ENCODE measurements around the gene GIMAP5. TPM values are rescaled to one million over a fixed set of nuclear protein-coding genes. Genes with fewer than 3 reads are reported as not detected.

Gene GIMAP5
- total and polyA plus RNA-seq, 4 donors = 1.5 to 20.1 (median 5.8) TPM

- Histone ChIP-seq H3K4me3 (ENCODE audit: low read depth, low read length) (no peak overlapping the region), H3K4me1 (ENCODE audit: control insufficient read depth, insufficient read depth, low read length) (peaks cover 10% of the 10 kb centered on the region), H3K27ac (ENCODE audit: low read depth, low read length) (no peak overlapping the region), H3K27me3 (ENCODE audit: control insufficient read depth, insufficient read depth, low read length) (no peaks in the 10 kb centered on the region), H3K9me3 (ENCODE audit: control insufficient read depth, insufficient read depth, low read length) (no peaks in the 10 kb centered on the region), H3K36me3 (ENCODE audit: control insufficient read depth, insufficient read depth, low read length) (peaks cover 5% of the 10 kb centered on the region)
- WGBS (ENCODE audit: insufficient coverage) = no CpG with 5 or more reads among the region's 4 CpGs
- no peak for DNase-seq (ENCODE audit: low read depth in 4 of 6, low spot score in 6 of 6)
Observed at GRCh38 chr7:150719436-150719835, 17.8 kb upstream of the GIMAP5 start.

DNA sequence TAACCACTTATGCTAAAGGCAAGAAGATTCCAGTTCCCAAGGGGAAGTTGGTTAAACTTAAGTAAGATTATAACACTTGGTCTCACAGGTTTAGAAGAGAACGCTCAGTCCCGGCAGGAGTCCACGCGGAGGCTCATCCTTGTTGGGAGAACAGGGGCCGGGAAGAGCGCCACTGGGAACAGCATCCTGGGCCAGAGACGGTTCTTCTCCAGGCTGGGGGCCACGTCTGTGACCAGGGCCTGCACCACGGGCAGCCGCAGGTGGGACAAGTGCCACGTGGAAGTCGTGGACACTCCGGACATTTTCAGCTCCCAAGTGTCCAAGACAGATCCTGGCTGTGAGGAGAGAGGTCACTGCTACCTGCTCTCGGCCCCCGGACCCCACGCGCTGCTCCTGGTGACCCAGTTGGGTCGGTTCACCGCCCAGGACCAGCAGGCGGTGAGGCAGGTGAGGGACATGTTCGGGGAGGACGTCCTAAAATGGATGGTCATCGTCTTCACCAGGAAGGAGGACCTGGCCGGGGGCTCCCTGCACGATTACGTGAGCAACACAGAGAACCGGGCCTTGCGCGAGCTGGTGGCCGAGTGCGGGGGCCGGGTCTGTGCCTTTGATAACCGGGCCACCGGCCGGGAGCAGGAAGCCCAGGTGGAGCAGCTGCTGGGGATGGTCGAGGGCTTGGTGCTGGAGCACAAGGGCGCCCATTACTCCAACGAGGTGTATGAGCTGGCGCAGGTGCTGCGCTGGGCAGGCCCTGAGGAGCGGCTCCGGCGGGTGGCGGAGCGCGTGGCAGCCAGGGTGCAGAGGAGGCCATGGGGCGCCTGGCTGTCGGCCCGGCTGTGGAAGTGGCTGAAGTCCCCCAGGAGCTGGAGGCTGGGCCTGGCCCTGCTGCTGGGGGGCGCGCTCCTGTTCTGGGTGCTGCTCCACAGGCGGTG is 17.0 kb upstream of the GIMAP5 start:
- WGBS (ENCODE audit: insufficient coverage) = 93% methylated on average over 52 of the region's 52 CpGs
- DNase-seq (ENCODE audit: low read depth in 4 of 6, low spot score in 6 of 6) = no peak
- H3K27me3 ChIP-seq (ENCODE audit: control insufficient read depth, insufficient read depth, low read length) = no peaks in the 10 kb centered on the region
- peaks cover 10% of the 10 kb centered on the region for H3K4me1 ChIP-seq (ENCODE audit: control insufficient read depth, insufficient read depth, low read length)
- H3K9me3 ChIP-seq (ENCODE audit: control insufficient read depth, insufficient read depth, low read length) = no peaks in the 10 kb centered on the region
- H3K27ac ChIP-seq (ENCODE audit: low read depth, low read length) = no peak overlapping the region
- H3K4me3 ChIP-seq (ENCODE audit: low read depth, low read length) = no peak overlapping the region
- H3K36me3 ChIP-seq (ENCODE audit: control insufficient read depth, insufficient read depth, low read length) = peaks cover 5% of the 10 kb centered on the region

DNA sequence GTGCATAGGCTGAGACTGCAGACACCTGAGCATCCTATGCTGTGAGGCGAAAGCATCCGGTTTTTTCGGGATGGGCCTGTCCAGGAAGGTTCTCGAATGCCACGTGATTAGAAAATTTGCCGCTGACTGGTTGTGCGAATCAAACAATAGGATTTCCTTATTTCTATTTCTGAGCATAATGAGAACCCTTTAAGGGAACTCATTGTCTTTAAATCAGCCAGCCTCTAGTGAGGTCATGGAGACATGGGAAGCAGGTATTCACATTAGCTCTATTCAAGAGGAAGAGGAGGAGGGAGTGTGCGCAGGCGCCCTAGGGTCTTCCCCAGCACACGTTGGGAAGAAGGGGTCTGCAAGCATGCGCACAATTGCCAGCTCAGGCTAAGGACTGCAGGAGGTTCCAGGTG is 15.2 kb upstream of the GIMAP5 start:
- H3K4me3 ChIP-seq (ENCODE audit: low read depth, low read length) = no peak overlapping the region
- H3K9me3 ChIP-seq (ENCODE audit: control insufficient read depth, insufficient read depth, low read length) = peaks cover 3% of the 10 kb centered on the region
- no peaks in the 10 kb centered on the region for H3K27me3 ChIP-seq (ENCODE audit: control insufficient read depth, insufficient read depth, low read length)
- no peak for DNase-seq (ENCODE audit: low read depth in 4 of 6, low spot score in 6 of 6)
- 84% methylated on average over 5 of the region's 11 CpGs for WGBS (ENCODE audit: insufficient coverage)
- peaks cover 10% of the 10 kb centered on the region for H3K4me1 ChIP-seq (ENCODE audit: control insufficient read depth, insufficient read depth, low read length)
- peaks cover 5% of the 10 kb centered on the region for H3K36me3 ChIP-seq (ENCODE audit: control insufficient read depth, insufficient read depth, low read length)
- peak overlapping the region; percentile 64 for H3K27ac ChIP-seq (ENCODE audit: low read depth, low read length)

DNA sequence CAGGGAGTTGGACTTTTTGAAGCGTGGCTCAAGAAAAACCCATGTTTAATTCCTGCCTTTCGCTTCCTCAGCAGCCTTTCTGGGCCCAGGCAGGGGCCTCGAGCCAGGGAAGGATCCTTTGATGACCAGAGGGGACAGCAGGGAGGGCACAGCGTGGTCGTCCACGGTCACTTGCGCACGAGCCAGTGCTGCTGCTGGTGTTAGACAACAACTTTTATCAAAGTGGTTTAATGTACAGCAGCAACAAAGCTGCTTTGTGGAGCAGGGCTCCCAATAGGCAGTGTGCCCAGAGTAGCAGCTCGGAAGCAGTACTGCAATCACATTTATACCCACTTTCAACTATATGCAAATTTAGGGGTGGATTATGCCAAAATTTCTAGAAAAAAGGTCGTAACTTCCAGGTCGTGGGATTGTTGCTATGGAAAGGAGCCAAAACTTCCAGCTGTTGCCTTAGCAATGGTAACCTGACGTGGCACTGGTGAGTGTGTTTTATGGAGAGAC is 14.7 kb upstream of the GIMAP5 start:
- Histone ChIP-seq H3K27me3 (ENCODE audit: control insufficient read depth, insufficient read depth, low read length) (no peaks in the 10 kb centered on the region), H3K4me1 (ENCODE audit: control insufficient read depth, insufficient read depth, low read length) (peaks cover 10% of the 10 kb centered on the region), H3K27ac (ENCODE audit: low read depth, low read length) (peak overlapping the region; percentile 64), H3K9me3 (ENCODE audit: control insufficient read depth, insufficient read depth, low read length) (peaks cover 3% of the 10 kb centered on the region), H3K36me3 (ENCODE audit: control insufficient read depth, insufficient read depth, low read length) (peaks cover 5% of the 10 kb centered on the region), H3K4me3 (ENCODE audit: low read depth, low read length) (no peak overlapping the region)
- 22% methylated on average over 8 of the region's 12 CpGs for whole genome bisulfite sequencing (ENCODE audit: insufficient coverage)
- DNase-seq (ENCODE audit: low read depth in 4 of 6, low spot score in 6 of 6) = peak in 5 of 6 donors; percentile 15 to 72 (median 38)

DNA sequence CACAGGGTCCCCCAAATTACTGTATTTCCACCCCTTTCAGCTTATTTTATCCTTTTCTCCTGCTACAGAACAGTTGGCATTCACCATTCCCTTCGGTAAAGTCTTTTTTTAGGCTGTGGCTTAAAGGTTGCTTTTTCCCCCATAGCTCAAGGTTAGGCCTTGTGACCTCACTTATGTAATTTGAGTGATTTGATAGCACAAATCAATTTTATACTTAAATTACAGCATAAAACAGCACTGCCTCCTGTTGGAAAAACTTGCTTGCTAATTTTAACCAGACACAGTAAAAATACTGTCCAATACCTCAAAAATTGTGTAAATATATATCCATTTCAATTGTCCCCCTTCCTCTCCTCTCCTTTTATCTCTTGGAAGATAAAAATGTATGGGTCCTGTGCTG is 13.8 kb upstream of the GIMAP5 start:
- Histone ChIP-seq H3K4me3 (ENCODE audit: low read depth, low read length) (no peak overlapping the region), H3K36me3 (ENCODE audit: control insufficient read depth, insufficient read depth, low read length) (peaks cover 5% of the 10 kb centered on the region), H3K4me1 (ENCODE audit: control insufficient read depth, insufficient read depth, low read length) (peaks cover 10% of the 10 kb centered on the region), H3K9me3 (ENCODE audit: control insufficient read depth, insufficient read depth, low read length) (peaks cover 3% of the 10 kb centered on the region), H3K27me3 (ENCODE audit: control insufficient read depth, insufficient read depth, low read length) (no peaks in the 10 kb centered on the region), H3K27ac (ENCODE audit: low read depth, low read length) (no peak overlapping the region)
- DNase-seq (ENCODE audit: low read depth in 4 of 6, low spot score in 6 of 6) = no peak
- no CpG with 5 or more reads among the region's 1 CpG for WGBS (ENCODE audit: insufficient coverage)

- no peaks in the 10 kb centered on the region for H3K27me3 ChIP-seq (ENCODE audit: control insufficient read depth, insufficient read depth, low read length)
- H3K27ac ChIP-seq (ENCODE audit: low read depth, low read length) = no peak overlapping the region
- H3K4me3 ChIP-seq (ENCODE audit: low read depth, low read length) = no peak overlapping the region
- peaks cover 5% of the 10 kb centered on the region for H3K9me3 ChIP-seq (ENCODE audit: control insufficient read depth, insufficient read depth, low read length)
- peaks cover 2% of the 10 kb centered on the region for H3K4me1 ChIP-seq (ENCODE audit: control insufficient read depth, insufficient read depth, low read length)
- H3K36me3 ChIP-seq (ENCODE audit: control insufficient read depth, insufficient read depth, low read length) = no peaks in the 10 kb centered on the region
- DNase-seq (ENCODE audit: low read depth in 4 of 6, low spot score in 6 of 6) = no peak
- WGBS (ENCODE audit: insufficient coverage) = 57% methylated on average over 3 of the region's 3 CpGs
Observed at GRCh38 chr7:150727381-150727780, 9.8 kb upstream of the GIMAP5 start.

DNA sequence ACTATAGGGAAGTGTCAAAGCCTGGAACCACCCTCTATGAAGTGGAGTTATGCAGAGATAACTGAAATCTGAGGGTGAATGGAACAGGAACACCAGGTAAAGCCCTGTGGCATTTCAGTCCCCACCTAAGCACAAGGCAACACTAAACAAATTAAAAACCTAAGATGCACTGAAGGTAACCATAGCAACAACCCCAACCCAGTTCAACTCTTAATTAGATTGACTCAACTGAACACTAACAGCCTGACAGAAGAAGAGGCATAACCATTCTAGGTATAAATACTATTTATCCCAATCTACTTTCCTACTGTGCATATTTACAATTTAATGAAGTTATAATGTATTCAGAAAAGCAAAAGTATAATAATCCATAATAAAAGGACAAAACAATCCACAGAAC is 9.2 kb upstream of the GIMAP5 start:
- Histone ChIP-seq H3K27ac (ENCODE audit: low read depth, low read length) (no peak overlapping the region), H3K4me3 (ENCODE audit: low read depth, low read length) (no peak overlapping the region), H3K27me3 (ENCODE audit: control insufficient read depth, insufficient read depth, low read length) (no peaks in the 10 kb centered on the region), H3K9me3 (ENCODE audit: control insufficient read depth, insufficient read depth, low read length) (peaks cover 5% of the 10 kb centered on the region), H3K4me1 (ENCODE audit: control insufficient read depth, insufficient read depth, low read length) (no peaks in the 10 kb centered on the region), H3K36me3 (ENCODE audit: control insufficient read depth, insufficient read depth, low read length) (no peaks in the 10 kb centered on the region)
- no peak for DNase-seq (ENCODE audit: low read depth in 4 of 6, low spot score in 6 of 6)

DNA sequence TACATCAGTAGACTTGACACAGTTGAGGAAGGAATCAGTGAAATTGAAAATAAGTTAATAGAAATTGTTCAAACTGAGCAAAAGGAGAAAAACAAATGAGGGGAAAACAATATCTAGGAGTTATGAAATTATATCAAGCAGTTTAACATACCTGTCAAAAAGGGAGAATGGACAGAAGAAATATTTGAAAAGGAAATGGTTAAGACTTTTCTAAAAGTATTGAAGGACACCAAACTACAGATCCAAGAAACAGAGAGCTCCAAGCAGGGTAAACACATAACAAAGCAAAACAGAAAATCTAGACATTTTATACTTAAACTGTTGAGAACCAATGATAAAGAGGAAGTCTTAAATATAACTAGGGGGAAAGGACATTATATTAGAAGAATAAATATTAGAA is 8.6 kb upstream of the GIMAP5 start:
- Histone ChIP-seq H3K27me3 (ENCODE audit: control insufficient read depth, insufficient read depth, low read length) (no peaks in the 10 kb centered on the region), H3K9me3 (ENCODE audit: control insufficient read depth, insufficient read depth, low read length) (peaks cover 5% of the 10 kb centered on the region), H3K4me1 (ENCODE audit: control insufficient read depth, insufficient read depth, low read length) (no peaks in the 10 kb centered on the region), H3K36me3 (ENCODE audit: control insufficient read depth, insufficient read depth, low read length) (no peaks in the 10 kb centered on the region), H3K27ac (ENCODE audit: low read depth, low read length) (no peak overlapping the region), H3K4me3 (ENCODE audit: low read depth, low read length) (no peak overlapping the region)
- DNase-seq (ENCODE audit: low read depth in 4 of 6, low spot score in 6 of 6) = no peak

DNA sequence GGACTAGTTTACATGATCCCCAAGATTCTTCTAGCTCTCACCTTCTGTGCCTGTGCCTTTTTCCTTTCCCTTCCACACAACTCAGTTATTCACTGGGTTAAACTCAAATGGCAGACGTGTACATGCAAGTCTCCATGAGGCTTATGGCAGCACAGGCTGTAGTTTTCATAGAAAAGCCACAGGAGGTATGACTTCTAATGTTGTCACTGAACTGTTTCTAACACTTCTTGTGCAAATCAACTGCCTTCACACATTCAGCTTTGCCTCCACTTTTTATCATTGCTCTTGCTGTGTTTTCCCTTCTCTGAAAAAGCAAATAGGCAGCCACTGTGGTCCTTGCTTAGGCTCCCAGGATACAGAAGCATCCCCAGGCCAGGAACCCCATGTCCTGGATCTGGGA is 5.3 kb upstream of the GIMAP5 start:
- no peak overlapping the region for H3K4me3 ChIP-seq (ENCODE audit: low read depth, low read length)
- peaks cover 2% of the 10 kb centered on the region for H3K9me3 ChIP-seq (ENCODE audit: control insufficient read depth, insufficient read depth, low read length)
- H3K36me3 ChIP-seq (ENCODE audit: control insufficient read depth, insufficient read depth, low read length) = no peaks in the 10 kb centered on the region
- H3K4me1 ChIP-seq (ENCODE audit: control insufficient read depth, insufficient read depth, low read length) = no peaks in the 10 kb centered on the region
- H3K27ac ChIP-seq (ENCODE audit: low read depth, low read length) = no peak overlapping the region
- no peak for DNase-seq (ENCODE audit: low read depth in 4 of 6, low spot score in 6 of 6)
- WGBS (ENCODE audit: insufficient coverage) = 55% methylated on average over 1 of the region's 1 CpG
- H3K27me3 ChIP-seq (ENCODE audit: control insufficient read depth, insufficient read depth, low read length) = no peaks in the 10 kb centered on the region
